HG03064 (cell line): ENCODE results near the gene ELMO1.

Experiments used
- ATAC-seq: cut with Tn5 transposase; IDR thresholded peaks from one replicate; pipeline ENCODE4 v1.9.1; 2021; ENCODE audit warnings: low read depth; ENCODE audit not compliant: unreplicated experiment

ELMO1 gene

GRCh38 chr7:36943591-36944435 lies 504.9 kb downstream of the ELMO1 start:
- peak; percentile 57 for ATAC-seq

- ATAC-seq: no peak
Measured at GRCh38 chr7:36942955-36943354, 505.7 kb downstream of the ELMO1 start.

- no peak for ATAC-seq
Measured at GRCh38 chr7:36942541-36942940, 506.1 kb downstream of the ELMO1 start.

- ATAC-seq: no peak
Measured at GRCh38 chr7:36942025-36942424, 506.6 kb downstream of the ELMO1 start.

GRCh38 chr7:36941359-36941758 lies 507.3 kb downstream of the ELMO1 start:
- ATAC-seq: no peak

GRCh38 chr7:36939816-36940215 lies 508.8 kb downstream of the ELMO1 start:
- ATAC-seq: no peak

- no peak for ATAC-seq
Measured at GRCh38 chr7:36937754-36938563, 510.7 kb downstream of the ELMO1 start.

GRCh38 chr7:36931892-36932291 lies 516.8 kb downstream of the ELMO1 start:
- ATAC-seq: no peak

GRCh38 chr7:36929791-36930190 lies 518.9 kb downstream of the ELMO1 start:
- ATAC-seq: no peak

- ATAC-seq: no peak
Measured at GRCh38 chr7:36928718-36929117, 519.9 kb downstream of the ELMO1 start.

GRCh38 chr7:36928311-36928710 lies 520.4 kb downstream of the ELMO1 start:
- no peak for ATAC-seq

GRCh38 chr7:36925691-36926090 lies 523.0 kb downstream of the ELMO1 start:
- ATAC-seq: no peak

GRCh38 chr7:36925207-36925606 lies 523.5 kb downstream of the ELMO1 start:
- no peak for ATAC-seq

GRCh38 chr7:36923943-36924436 lies 524.7 kb downstream of the ELMO1 start:
- no peak for ATAC-seq

GRCh38 chr7:36923185-36923584 lies 525.5 kb downstream of the ELMO1 start:
- no peak for ATAC-seq

GRCh38 chr7:36920433-36920832 lies 528.2 kb downstream of the ELMO1 start:
- no peak for ATAC-seq

- ATAC-seq: no peak
Measured at GRCh38 chr7:36919738-36920137, 528.9 kb downstream of the ELMO1 start.

GRCh38 chr7:36918591-36918990 lies 530.1 kb downstream of the ELMO1 start:
- no peak for ATAC-seq

- ATAC-seq: no peak
Measured at GRCh38 chr7:36916619-36917018, 532.0 kb downstream of the ELMO1 start.

- ATAC-seq: no peak
Measured at GRCh38 chr7:36916116-36916515, 532.5 kb downstream of the ELMO1 start.

GRCh38 chr7:36911788-36912187 lies 536.9 kb downstream of the ELMO1 start:
- ATAC-seq: no peak

- no peak for ATAC-seq
Measured at GRCh38 chr7:36910859-36911258, 537.8 kb downstream of the ELMO1 start.
